GM19193 (cell line): ENCODE results near the gene SLC2A9.

Experiments used
- POLR2A ChIP-seq: IDR thresholded peaks from 4 replicates; pipeline ENCODE4 v1.6.1; 2011; ENCODE audit not compliant: insufficient read depth, insufficient read length; ENCODE audit errors: extremely low read depth

SLC2A9 gene

DNA sequence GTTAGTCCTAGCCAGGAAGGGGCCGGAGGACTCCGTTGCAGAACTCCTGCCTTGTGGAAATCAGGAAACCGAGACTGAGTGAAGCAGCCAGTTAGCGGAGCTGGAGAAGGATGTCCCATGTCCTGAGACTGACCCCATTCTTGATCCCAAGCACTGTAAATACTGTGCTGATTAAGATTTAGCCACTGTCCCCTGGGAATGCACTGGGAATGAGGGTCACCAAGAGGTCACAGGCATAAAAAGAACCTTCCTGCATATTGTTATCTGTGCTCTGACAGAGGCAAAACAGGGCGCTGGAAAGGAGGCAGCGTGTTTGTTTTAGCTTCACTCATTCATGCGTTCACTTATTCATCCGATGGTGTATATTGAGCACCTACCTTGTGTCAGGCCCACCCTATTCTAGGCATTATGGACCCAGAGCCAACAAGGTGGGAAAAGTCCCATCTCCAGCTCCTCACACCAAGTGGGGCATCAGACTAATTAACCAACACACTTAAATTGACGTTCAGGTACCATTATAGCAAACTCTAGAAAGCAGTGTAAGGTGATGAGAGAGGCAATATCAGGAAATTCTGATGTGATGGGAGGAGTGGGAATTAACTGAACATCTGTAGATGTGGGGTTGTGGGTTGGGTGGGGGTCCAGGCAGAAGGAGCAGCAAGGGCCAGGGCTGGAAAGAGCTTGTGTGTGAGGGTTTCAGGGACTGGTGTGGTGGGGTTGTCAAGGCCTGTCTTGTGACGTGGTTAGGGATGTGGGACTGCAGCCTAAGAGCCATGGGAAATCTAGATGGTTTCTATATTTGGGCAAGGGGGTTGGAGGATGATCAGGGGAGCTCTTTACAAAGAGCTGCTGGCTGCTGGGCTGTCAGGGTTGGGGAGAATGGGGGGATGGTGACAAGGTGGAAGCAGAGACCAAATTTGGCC lies 10.6 kb upstream of the SLC2A9 start:
- TF ChIP-seq POLR2A: no peak

DNA sequence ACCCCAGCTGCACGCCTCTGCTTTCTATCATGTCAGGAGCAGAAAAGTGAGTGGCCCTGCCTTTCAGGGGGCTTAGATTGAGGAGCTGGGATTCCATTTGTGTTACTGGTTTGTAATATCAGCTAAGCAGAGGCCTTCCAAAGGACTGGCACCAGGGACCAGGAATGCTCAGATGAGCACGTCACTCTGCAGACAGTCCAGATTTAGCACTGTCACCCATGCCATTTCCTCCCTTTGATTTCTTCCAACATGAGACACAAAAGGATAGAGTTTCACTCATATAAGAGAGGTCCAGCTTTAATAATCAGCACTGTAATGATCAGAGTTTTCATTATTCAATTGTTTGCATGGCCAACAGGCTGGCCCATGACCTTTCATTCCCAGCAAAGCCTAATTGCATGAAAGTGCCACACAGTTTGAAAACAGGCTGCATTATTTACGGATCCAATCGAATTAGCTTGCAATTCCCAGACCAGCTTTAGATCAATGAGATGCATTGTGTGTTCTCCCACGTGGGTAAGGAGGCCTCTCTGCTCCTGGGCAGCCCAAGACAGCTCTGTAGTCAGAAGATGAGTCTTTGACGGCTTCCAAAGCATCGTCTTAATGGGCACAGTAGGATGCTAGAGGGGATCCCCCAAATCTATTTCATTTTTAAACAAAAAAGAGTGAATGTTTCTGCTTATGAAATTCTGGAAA lies 9.8 kb upstream of the SLC2A9 start:
- no peak for TF ChIP-seq POLR2A

DNA sequence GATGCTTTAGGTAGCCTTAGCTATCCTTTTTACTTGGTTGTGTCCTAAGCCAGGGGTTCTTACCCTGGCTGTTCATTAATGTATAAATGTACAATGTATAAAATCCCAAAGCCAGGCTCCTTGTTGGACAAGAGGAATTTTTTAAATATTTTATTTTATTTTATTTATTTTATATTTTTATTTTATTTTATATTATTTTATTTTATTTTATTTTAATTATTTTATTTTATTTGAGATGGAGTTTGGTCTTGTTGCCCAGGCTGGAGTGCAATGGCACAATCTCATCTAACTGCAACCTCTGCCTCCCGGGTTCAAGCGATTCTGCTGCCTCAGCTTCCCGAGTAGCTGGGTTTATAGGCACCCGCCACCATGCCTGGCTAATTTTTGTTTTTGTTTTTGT lies 8.1 kb upstream of the SLC2A9 start:
- TF ChIP-seq POLR2A: no peak

GRCh38 chr4:10028910-10029309 lies 7.6 kb upstream of the SLC2A9 start:
- TF ChIP-seq POLR2A: no peak

DNA sequence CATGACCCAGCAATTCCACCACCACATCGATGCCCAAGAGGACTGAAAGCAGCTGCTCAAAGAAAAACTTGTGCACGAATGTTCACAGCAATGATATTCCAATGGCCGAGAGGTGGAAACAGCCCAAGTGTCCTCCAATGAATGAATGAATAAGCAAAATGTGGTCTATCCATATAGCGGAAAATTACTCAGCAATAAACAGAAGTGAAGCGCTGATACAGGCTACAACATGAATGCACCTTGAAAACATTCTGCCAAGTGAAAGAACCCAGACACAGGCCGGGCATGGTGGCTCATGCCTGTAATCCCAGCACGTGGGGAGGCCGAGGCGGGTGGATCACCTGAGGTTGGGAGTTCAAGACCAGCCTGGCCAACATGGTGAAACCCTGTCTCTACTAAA lies 5.2 kb upstream of the SLC2A9 start:
- TF ChIP-seq POLR2A: no peak

GRCh38 chr4:10025230-10025806 lies 4.0 kb upstream of the SLC2A9 start:
- no peak for TF ChIP-seq POLR2A

- no peak for TF ChIP-seq POLR2A
These were observed 3.0 kb upstream of the SLC2A9 start for GRCh38 chr4:10024303-10024702.

- no peak for TF ChIP-seq POLR2A
These were observed 2.5 kb upstream of the SLC2A9 start for GRCh38 chr4:10023806-10024205.

DNA sequence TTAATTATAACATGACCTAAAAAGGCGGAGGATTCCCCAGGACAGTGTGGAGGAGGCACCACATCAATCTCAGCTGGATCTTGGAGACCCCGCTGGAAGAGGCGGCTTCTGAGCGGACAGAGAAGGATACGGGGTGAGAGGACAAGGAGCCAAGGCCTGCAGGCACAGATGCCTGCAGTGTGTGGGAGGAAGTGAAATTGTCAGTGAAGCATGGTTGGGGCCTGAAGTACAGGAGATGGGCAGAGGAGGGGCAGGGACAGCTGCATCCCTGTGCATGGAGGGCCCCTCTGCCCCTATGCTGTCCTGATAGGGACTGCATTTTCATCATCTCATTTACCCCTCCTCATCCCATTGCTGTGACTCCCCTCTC lies 1.7 kb upstream of the SLC2A9 start:
- TF ChIP-seq POLR2A: no peak

DNA sequence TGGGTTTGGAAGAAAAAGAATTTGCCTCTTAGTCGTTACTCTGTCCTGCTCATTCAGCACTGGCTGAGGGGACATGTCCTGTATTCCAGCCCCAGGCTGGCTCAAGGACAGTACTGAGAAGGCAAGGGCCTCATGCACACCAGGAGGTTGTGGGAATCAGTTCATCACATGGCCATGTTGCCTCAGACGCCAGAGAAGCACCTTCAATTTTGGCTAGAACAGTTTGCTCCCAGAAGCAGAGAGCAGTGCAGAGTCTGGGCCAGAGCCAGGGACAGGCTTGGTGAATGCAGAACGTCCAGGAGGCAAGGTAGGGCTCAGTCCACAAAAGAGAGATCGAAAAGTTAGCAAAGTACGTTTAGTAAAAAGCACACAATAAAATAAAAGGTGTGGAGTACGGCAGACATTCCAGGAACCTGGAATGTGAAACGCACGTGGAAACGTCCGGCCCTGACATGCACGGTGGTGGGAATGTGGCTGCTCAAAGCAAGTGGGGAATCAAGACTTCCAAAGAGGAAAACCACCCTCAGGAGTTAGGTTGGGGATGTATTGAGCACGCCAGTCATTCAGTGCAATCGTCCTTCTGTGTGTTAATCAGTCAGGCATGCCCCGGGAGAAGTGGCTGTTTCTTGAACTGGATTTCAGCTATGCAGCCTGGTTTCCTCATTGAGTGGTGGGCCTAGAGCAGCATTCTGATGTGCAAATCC lies 1.2 kb upstream of the SLC2A9 start:
- no peak for TF ChIP-seq POLR2A

DNA sequence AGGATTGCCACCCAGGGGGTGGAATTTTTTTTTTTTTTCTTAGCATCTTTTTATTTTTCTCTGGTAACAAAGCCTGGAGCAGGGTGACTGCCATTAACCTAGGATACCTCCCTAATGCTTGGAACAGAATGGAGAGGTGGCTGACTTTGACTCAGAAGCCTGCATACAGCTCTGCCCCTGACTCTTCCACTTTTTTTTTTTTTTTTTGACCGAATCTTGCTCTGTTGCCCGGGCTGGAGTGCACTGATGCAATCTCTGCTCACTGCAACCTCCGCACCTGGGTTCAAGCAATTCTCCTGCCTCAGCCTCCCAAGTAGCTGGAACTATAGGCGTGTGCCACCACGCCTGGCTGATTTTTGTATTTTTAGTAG lies 341 bp upstream of the SLC2A9 start:
- TF ChIP-seq POLR2A: no peak

DNA sequence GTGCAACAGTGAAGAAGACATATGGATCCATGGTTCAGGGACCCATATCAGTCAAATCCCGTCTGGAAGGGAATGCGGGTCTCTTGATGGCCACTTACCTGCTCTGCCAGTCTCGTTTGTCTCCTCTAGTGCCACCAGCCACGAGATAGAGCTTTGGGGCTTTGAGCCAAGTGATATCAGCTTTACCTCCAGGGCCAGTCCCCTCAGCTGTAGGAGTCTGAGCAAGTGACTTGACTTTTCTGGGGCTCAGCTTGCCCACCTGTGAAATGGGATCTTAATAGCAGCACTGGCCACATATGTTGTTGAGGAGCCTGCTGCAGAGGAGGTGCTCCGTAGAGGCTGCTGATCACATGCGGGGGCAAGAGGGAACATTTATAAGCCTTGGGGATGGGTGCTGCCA lies 1.2 kb downstream of the SLC2A9 start:
- no peak for TF ChIP-seq POLR2A

GRCh38 chr4:10019521-10020051 lies 1.7 kb downstream of the SLC2A9 start:
- TF ChIP-seq POLR2A: no peak

DNA sequence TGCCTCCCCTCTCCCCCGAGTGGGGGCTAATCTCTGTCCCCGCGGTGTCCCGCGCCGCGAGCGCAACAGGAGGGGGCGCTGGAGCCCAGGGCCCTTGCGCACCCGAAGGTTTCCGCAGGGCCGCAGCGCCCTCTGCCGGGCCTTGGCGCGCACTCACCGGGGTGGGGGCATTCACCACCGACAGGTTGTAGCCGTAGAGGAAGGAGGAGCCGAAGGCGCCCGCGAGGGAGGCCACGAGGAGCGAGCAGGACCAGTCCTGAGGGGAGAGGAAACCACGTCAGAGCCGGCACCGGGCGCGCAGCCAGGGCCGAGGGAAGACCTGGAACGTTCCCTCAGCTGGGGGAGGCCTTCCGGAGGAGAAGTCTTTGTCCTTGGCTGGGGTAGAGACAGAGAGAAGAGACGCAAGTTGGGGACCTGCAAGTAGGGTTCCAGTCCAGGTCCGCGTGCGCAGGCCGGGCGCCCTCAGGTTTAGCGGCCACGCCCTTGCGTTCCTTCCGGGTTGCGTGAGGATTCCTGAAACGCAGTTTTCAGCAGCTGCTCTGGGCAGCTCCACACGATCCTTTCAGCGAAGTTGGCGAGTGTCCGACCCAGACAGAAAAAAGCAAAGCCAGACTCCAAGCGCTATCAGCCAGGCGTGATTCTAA lies 2.4 kb downstream of the SLC2A9 start:
- peak; percentile 79 for TF ChIP-seq POLR2A
